D721Med (cell line): ENCODE measurements around the gene SRPK3.

Experiments used
- DNase-seq: peaks from one replicate; pipeline ENCODE4 v3.0.0; 2011; ENCODE audit warnings: low spot score; ENCODE audit not compliant: insufficient read length
- FAIRE-seq: peaks from 2 replicates; lab custom pipeline; 2011; peaks lifted over from hg19 to GRCh38; lab: Jason Lieb, UNC
- TF ChIP-seq, protein P1 (sequence below): IDR thresholded peaks from 2 replicates; pipeline ENCODE4 v1.5.1; 2012; ENCODE audit warnings: mild to moderate bottlenecking, control low read depth; ENCODE audit not compliant: insufficient read depth; ENCODE audit errors: missing control alignments

The SRPK3 gene

DNA sequence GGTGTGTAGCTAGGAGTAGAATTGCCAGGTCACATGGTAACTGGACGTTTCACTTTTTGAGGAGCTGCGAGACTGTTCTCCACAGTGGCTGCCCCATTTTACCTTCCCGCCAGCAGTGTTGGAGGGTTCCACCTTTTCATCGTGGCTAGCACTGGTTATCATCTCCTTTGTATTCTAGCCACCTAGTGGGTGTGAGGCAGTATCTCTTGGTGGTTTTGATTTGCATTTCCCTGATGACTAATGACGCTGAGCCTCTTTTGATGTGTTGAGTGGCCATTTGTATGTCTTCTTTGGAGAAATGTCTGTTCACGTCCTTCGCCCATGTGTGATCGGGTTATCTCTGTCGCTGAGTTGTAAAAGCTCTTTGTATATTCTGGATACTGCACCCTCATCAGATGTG, 45.6 kb upstream of the SRPK3 start:
- DNase-seq (no peak), FAIRE-seq (no peak)
- TF ChIP-seq, protein P1, sequence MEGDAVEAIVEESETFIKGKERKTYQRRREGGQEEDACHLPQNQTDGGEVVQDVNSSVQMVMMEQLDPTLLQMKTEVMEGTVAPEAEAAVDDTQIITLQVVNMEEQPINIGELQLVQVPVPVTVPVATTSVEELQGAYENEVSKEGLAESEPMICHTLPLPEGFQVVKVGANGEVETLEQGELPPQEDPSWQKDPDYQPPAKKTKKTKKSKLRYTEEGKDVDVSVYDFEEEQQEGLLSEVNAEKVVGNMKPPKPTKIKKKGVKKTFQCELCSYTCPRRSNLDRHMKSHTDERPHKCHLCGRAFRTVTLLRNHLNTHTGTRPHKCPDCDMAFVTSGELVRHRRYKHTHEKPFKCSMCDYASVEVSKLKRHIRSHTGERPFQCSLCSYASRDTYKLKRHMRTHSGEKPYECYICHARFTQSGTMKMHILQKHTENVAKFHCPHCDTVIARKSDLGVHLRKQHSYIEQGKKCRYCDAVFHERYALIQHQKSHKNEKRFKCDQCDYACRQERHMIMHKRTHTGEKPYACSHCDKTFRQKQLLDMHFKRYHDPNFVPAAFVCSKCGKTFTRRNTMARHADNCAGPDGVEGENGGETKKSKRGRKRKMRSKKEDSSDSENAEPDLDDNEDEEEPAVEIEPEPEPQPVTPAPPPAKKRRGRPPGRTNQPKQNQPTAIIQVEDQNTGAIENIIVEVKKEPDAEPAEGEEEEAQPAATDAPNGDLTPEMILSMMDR, result no peak

DNA sequence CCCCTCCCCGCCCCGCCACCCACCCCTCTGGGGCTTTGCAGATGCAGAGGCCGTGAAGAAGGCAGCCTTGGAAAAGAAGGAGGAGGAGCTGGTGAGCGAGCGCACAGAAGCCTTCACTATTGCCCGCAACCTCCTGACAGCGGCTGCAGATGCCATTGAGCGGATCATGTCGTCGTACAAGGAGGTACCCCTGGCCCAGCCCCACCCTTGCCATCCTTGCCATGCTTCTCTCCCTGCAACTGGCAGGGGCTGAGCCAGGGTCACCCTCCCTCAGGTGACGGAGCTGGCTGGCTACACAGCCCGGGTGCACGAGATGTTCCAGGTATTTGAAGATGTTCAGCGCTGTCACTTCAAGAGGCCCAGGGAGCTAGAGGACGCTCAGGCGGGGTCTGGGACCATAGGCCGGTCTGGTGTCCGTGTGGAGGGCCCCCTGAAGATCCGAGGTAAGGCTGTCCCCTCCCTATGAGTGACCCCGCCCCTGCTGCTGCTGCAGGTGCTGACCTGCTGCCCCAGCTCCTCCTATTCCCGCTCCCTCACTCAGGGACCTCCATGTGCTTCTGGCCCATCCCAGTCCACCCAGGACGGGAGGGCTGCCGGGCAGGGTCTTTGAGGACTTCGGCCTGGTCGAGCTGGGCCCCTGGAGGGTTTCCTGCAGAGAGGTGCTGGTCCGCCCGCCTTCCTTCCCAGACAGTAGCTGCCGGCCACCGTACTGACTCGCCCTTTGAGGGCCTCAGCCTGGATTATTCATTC, 44.6 kb upstream of the SRPK3 start:
- DNase-seq (no peak), FAIRE-seq (no peak)
- TF ChIP-seq, protein P1, result no peak

DNA sequence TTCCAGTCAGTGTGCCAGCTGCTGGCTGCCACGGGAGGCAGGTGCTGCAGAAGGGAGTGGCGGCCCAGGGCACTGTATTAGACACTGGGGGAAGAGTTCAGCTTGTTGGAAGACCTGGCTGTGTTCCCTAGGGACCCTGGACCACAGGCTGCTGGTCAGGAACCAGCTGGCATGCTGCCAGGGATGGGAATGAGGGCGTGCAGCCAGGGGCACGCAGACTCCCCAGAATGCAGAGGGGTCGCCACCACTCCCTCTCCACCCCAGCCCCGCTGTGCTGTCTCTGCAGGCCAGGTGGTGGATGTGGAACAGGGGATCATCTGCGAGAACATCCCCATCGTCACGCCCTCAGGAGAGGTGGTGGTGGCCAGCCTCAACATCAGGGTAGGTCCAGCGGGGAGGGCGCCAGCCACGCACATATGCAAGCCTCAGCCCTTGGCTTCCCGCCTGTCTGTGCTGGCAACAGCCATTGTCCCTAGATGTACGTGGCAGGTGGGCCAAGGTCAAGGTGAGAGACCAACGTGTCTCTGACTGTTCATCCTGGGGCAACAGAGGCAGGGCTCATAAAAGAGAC, 43.9 kb upstream of the SRPK3 start:
- no peak for DNase-seq
- TF ChIP-seq, protein P1, result no peak
- FAIRE-seq, result no peak

DNA sequence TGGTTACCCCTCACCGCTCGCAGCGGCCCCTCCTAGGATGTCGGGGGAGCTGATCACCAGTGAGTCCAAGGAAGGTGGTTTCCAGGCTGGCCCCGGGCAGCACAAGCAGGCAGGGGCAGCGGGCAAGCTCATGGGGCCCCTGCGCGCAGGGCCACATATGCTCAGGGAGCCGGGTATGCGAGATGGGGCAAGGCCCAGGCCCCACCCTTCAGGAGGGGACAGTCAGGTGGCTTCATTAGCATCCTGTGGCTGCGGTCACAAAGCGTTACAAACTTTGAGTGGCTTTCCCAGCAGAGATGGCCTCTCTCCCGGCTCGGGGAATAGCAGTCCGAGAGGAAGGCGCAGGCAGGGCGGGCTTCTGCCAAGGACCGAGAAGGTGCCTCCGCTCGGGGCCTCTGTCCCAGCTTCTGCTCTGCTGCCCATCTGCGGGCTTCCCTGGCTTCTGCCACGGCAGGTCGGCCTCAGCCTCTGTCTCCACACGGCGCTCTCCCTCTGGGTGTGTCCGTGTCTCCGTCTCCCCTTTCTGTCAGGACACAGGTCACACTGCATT, 42.7 kb upstream of the SRPK3 start:
- FAIRE-seq (no peak), DNase-seq (no peak)
- TF ChIP-seq, protein P1, result no peak

DNA sequence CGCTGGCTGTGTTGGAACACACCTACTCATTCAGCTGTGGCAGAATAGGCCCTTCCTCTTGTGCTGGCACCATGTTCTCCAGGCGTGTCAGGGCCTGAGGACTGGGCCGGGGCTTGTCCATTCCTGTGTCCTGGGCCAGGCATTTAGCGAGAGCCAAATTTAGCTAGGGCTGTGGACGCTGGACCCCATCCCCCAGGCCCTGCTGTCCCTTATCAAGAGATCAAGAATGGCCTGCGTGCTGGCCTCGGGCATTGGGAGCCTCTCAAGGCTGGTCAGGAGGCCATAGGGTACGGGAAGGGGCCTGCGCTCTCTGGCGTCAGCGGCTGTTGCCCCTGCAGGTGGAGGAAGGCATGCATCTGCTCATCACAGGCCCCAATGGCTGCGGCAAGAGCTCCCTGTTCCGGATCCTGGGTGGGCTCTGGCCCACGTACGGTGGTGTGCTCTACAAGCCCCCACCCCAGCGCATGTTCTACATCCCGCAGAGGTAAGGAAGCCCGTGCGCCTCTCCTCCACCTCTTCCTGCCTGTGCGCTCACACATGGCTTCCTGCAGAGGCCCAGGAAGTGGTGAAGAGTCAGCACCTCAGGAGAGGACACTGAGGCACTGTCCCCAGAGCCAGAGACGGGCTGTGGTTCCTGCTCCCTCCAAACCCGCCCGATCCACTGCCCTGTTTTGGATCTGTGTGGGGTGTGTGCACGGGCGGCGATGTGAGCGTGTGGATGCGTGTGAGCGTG, 40.9 kb upstream of the SRPK3 start:
- TF ChIP-seq, protein P1, result no peak
- DNase-seq, result no peak
- no peak for FAIRE-seq

DNA sequence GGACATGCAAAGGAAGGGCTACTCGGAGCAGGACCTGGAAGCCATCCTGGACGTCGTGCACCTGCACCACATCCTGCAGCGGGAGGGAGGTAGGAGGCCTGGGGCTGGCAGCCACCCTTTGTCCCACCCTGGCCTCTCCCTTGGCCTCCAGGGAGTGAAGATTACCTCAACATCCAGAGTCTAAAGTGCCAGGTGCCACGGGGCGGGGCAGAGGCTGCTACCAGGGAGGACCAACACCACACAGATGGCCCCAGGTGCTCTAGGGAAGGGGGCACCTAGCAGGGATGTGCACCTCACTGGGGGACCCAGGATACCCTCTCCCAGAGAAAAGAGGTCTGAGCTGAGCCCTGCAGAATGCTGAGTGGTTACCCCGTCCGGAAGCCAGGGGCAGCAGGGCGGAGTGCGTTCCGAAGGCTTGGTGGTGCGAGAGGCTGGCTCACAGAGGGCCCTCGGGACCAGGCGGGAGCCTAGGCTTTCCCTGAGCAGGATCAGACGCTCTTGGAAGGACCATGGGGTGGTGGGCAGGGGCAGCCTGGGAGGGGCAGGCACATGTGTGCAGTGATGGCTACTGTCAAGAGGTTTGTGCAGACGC, 40.1 kb upstream of the SRPK3 start:
- DNase-seq, result no peak
- no peak for FAIRE-seq
- TF ChIP-seq, protein P1, result no peak
